ENCODE measurements around the gene KLF17.

Gene KLF17

DNA sequence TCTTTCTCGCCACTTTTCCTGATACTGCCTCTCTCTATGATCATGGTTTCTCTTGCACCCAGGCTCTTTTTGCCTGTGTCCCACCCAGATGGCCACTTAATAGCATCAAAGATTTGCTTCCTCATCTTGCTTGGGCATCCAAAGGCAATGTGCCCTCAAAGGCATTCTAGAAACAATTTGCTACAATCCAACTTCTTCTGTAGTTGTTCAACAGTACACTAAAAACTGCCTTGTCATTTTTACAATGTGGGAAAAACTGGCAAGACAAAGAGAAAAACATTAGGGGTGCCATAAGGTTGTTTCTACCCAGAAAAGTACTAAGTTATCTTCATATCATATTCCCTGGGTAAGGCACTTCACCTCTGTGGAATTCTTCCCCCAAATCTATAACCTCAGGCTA lies 39.3 kb downstream of the KLF17 start:
- TF ChIP-seq CTCF (IDR thresholded peaks at IDR 0.05; ENCODE audit: borderline replicate concordance, control extremely low read depth, extremely low read depth, insufficient read depth, missing control alignments), result no peak
- no peak for DNase-seq (ENCODE audit: low spot score)
- in situ Hi-C loops (cut with MboI; ENCODE audit: low sequenced_read_pairs, unreplicated experiment), result no loop called here

DNA sequence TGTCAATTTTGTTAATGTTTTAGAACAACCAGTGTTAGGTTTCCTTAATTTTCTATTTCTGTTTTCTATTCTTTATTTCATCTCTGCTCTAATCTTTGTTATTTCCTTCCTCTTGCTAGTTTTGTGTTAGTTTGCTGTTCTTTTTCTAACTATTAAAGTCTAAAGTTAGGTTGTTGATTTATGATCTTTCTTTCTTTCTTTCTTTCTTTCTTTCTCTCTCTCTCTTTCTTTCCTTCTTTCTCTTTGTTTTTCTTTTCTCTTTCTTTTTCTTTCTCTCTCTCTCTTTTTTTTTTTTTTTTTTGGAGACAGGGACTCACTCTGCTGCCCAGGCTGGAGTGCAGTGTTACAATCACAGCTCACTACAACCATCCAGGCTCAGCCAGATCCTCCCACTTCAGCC lies 40.2 kb downstream of the KLF17 start:
- no peak for TF ChIP-seq CTCF (IDR thresholded peaks at IDR 0.05; ENCODE audit: borderline replicate concordance, control extremely low read depth, extremely low read depth, insufficient read depth, missing control alignments)
- in situ Hi-C loops (cut with MboI; ENCODE audit: low sequenced_read_pairs, unreplicated experiment), result no loop called here
- DNase-seq (ENCODE audit: low spot score), result no peak

- no peak for TF ChIP-seq CTCF (IDR thresholded peaks at IDR 0.05; ENCODE audit: borderline replicate concordance, control extremely low read depth, extremely low read depth, insufficient read depth, missing control alignments)
- DNase-seq (ENCODE audit: low spot score), result no peak
- in situ Hi-C loops (cut with MboI; ENCODE audit: low sequenced_read_pairs, unreplicated experiment), result no loop called here
Observed at GRCh38 chr1:44161546-44161945, 42.9 kb downstream of the KLF17 start.

GRCh38 chr1:44168520-44169098 lies 50.0 kb downstream of the KLF17 start:
- TF ChIP-seq CTCF (IDR thresholded peaks at IDR 0.05; ENCODE audit: borderline replicate concordance, control extremely low read depth, extremely low read depth, insufficient read depth, missing control alignments), result no peak
- in situ Hi-C loops (cut with MboI; ENCODE audit: low sequenced_read_pairs, unreplicated experiment), result no loop called here
- DNase-seq (ENCODE audit: low spot score), result no peak

DNA sequence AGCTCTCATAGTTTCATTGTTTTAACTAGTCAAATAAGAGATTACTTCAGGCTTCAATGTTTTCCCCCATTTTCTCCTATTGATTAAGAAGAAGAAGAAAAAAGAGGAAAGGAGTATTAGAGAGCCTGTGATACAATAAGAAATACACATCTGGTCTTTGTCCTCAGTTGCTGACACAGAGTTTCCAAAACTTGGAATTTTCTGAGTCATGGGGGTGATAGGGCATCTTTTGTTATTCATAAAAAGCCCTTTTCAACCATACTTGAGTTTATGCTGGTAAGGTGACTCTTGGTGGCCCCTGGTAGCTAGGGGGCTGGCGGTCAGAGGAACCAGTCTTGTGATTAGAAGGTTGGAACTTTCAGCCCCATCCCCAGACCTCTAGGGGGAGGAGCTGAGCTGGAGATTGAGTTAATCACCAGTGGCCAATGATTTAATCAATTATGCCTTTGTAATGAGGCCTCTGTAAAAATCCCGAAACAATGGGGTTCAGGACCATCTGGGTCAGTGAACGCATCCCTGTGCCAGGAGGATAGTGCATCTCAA lies 51.7 kb downstream of the KLF17 start:
- no peak for DNase-seq (ENCODE audit: low spot score)
- no peak for TF ChIP-seq CTCF (IDR thresholded peaks at IDR 0.05; ENCODE audit: borderline replicate concordance, control extremely low read depth, extremely low read depth, insufficient read depth, missing control alignments)
- in situ Hi-C loops (cut with MboI; ENCODE audit: low sequenced_read_pairs, unreplicated experiment), result no loop called here

DNA sequence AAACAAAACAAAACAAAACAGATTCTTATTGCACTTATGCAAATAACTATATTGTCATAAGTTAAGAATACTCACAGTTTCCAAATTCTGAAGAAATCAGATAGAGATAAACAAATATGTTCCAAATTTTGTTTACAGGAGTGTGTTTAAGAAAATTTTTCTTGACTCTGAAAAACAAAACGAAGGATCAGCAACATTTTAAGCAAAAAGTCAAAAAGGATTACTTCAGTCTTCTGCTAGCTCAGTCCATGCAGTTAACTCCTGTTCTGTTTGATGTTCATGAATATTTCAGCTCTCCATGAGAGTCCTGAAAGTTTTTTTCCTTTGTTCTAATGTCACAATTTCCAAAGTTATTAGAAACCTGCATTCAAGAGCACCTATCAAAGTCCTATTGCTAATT lies 56.0 kb downstream of the KLF17 start:
- in situ Hi-C loops (cut with MboI; ENCODE audit: low sequenced_read_pairs, unreplicated experiment), result no loop called here
- no peak for DNase-seq (ENCODE audit: low spot score)
- TF ChIP-seq CTCF (IDR thresholded peaks at IDR 0.05; ENCODE audit: borderline replicate concordance, control extremely low read depth, extremely low read depth, insufficient read depth, missing control alignments), result no peak
